ENCODE results near the gene RAI1.

- TF ChIP-seq CTCF (IDR thresholded peaks at IDR 0.05; ENCODE audit: insufficient read depth, low read depth, low read length) = no peak
- no peak for TF ChIP-seq EZH2 (IDR thresholded peaks at IDR 0.05; ENCODE audit: insufficient read depth, low read length)
Measured at GRCh38 chr17:17748604-17749003, 67.3 kb downstream of the RAI1 start.
